ENCODE results near the gene MUC7. TPM values are rescaled to one million over a fixed set of nuclear protein-coding genes. Genes with fewer than 3 reads are reported as not detected.

MUC7 gene
- total RNA-seq, 1 donor from 2014 or later: not detected

GRCh38 chr4:70518269-70518668, 46.3 kb downstream of the MUC7 start, which contains the start of gene AMTN:
Gene AMTN, plus strand, starts transcription at chr4:70518569. Its CDS starts 209 bp downstream, at chr4:70518778.
- no peaks in the 10 kb centered on the region for H3K9me3 ChIP-seq
- intact Hi-C loops (cut with DNase I): no loop called here

GRCh38 chr4:70518716-70519115, 46.7 kb downstream of the MUC7 start:
- Histone ChIP-seq H3K4me1 (no peaks in the 10 kb centered on the region), H3K27ac (no peak overlapping the region), H3K4me3 (no peak overlapping the region), H3K36me3 (no peaks in the 10 kb centered on the region), H3K27me3 (no peaks in the 10 kb centered on the region), H3K9me3 (no peaks in the 10 kb centered on the region)
- intact Hi-C loops (cut with DNase I): no loop called here
- TF ChIP-seq CTCF (IDR thresholded peaks at IDR 0.05): no peak
- no peak for DNase-seq (ENCODE audit: low spot score in 2 of 2)

More at GRCh38 chr4:70518269-70518668, 46.3 kb downstream of the MUC7 start, which contains the start of gene AMTN:
- Histone ChIP-seq H3K4me3 (no peak within 1 kb of the TSS), H3K4me1 (no peaks in the 10 kb centered on the region), H3K27ac (no peak within 1 kb of the TSS), H3K27me3 (no peaks in the 10 kb centered on the region), H3K36me3 (no peaks in the 10 kb centered on the region)
- TF ChIP-seq CTCF (IDR thresholded peaks at IDR 0.05): no peak
- DNase-seq (ENCODE audit: low spot score in 2 of 2): no peak

GRCh38 chr4:70522626-70523025, 50.6 kb downstream of the MUC7 start:
- no peak for TF ChIP-seq CTCF (IDR thresholded peaks at IDR 0.05)
- intact Hi-C loops (cut with DNase I): no loop called here
- H3K27me3 ChIP-seq: no peaks in the 10 kb centered on the region
- no peak overlapping the region for H3K4me3 ChIP-seq
- H3K36me3 ChIP-seq: no peaks in the 10 kb centered on the region
- H3K9me3 ChIP-seq: no peaks in the 10 kb centered on the region
- no peak for DNase-seq (ENCODE audit: low spot score in 2 of 2)
- H3K27ac ChIP-seq: no peak overlapping the region
- H3K4me1 ChIP-seq: no peaks in the 10 kb centered on the region

GRCh38 chr4:70530997-70531396, 59.0 kb downstream of the MUC7 start:
- intact Hi-C loops (cut with DNase I): no loop called here
- Histone ChIP-seq H3K4me3 (no peak overlapping the region), H3K27me3 (no peaks in the 10 kb centered on the region), H3K4me1 (no peaks in the 10 kb centered on the region), H3K27ac (no peak overlapping the region), H3K36me3 (no peaks in the 10 kb centered on the region), H3K9me3 (no peaks in the 10 kb centered on the region)
- no peak for DNase-seq (ENCODE audit: low spot score in 2 of 2)
- TF ChIP-seq CTCF (IDR thresholded peaks at IDR 0.05): no peak

GRCh38 chr4:70531981-70532380, 60.0 kb downstream of the MUC7 start:
- Histone ChIP-seq H3K27me3 (no peaks in the 10 kb centered on the region), H3K27ac (no peak overlapping the region)

More at GRCh38 chr4:70531981-70532380, 60.0 kb downstream of the MUC7 start:
- no peak for TF ChIP-seq CTCF (IDR thresholded peaks at IDR 0.05)
- no peaks in the 10 kb centered on the region for H3K9me3 ChIP-seq
- intact Hi-C loops (cut with DNase I): no loop called here
- H3K4me1 ChIP-seq: no peaks in the 10 kb centered on the region
- no peak overlapping the region for H3K4me3 ChIP-seq
- DNase-seq (ENCODE audit: low spot score in 2 of 2): no peak
- no peaks in the 10 kb centered on the region for H3K36me3 ChIP-seq

Other genes with a start within 250 kb of the MUC7 start
- gene FDCSP, start 246.1 kb upstream of the MUC7 start, total RNA-seq: not detected
- gene CSN3, start 229.6 kb upstream of the MUC7 start, total RNA-seq: not detected
- gene CABS1, start 137.2 kb upstream of the MUC7 start, total RNA-seq: not detected
- not detected for gene SMR3A, start 111.4 kb upstream of the MUC7 start, total RNA-seq
- gene SMR3B, start 89.1 kb upstream of the MUC7 start, total RNA-seq: not detected
- not detected for gene OPRPN, start 74.3 kb upstream of the MUC7 start, total RNA-seq
- not detected for gene AMTN, start 46.4 kb downstream of the MUC7 start, total RNA-seq
- not detected for gene AMBN, start 120.1 kb downstream of the MUC7 start, total RNA-seq
- not detected for gene ENAM, start 156.5 kb downstream of the MUC7 start, total RNA-seq
- gene JCHAIN, start 194.3 kb downstream of the MUC7 start, total RNA-seq: 4.0 TPM
- gene UTP3, start 216.3 kb downstream of the MUC7 start, total RNA-seq: 3.2 TPM
- 11.7 TPM for gene RUFY3, start 249.8 kb downstream of the MUC7 start, total RNA-seq